MM.1S (cell line): ENCODE measurements around the gene PIK3R4.

Experiments used
- DNase-seq: peaks from one replicate; pipeline ENCODE4 v3.0.0-alpha.2; 2015
- H2AFZ ChIP-seq: fragments of 300-600 bp; sonication (generic); 2 replicates; pipeline ENCODE4 v1.6.0; 2016; ENCODE audit warnings: antibody characterized with exemption, low read length
- H3F3A ChIP-seq: fragments of 300-600 bp; sonication (generic); 2 replicates; pipeline ENCODE4 v1.6.1; 2016; ENCODE audit warnings: mild to moderate bottlenecking, antibody characterized with exemption, low read length, moderate library complexity, mixed read lengths; ENCODE audit not compliant: insufficient read depth
- H3K27ac ChIP-seq: fragments of 300-600 bp; sonication (generic); 2 replicates; pipeline ENCODE4 v1.5.1; 2016; ENCODE audit warnings: mild to moderate bottlenecking, low read length
- H3K27me3 ChIP-seq: fragments of 300-600 bp; sonication (generic); replicated peaks from 2 replicates; pipeline ENCODE4 v1.6.0; 2016; ENCODE audit warnings: low read length; ENCODE audit not compliant: insufficient read depth
- H3K36me3 ChIP-seq: fragments of 300-600 bp; sonication (generic); replicated peaks from 2 replicates; pipeline ENCODE4 v1.6.1; 2016; ENCODE audit warnings: mild to moderate bottlenecking, low read length, mixed read lengths; ENCODE audit not compliant: insufficient read depth
- H3K4me1 ChIP-seq: fragments of 300-600 bp; sonication (generic); 2 replicates; pipeline ENCODE4 v1.6.1; 2016; ENCODE audit warnings: low read length, mixed read lengths
- H3K4me2 ChIP-seq: fragments of 300-600 bp; sonication (generic); 2 replicates; pipeline ENCODE4 v1.6.0; 2016; ENCODE audit warnings: low read depth, low read length
- H3K4me3 ChIP-seq: fragments of 300-600 bp; sonication (generic); 2 replicates; pipeline ENCODE4 v1.5.1; 2016; ENCODE audit warnings: low read length, mixed read lengths
- H3K79me2 ChIP-seq: fragments of 300-600 bp; sonication (generic); 2 replicates; pipeline ENCODE4 v1.6.1; 2016; ENCODE audit warnings: mixed run types, low read length, mixed read lengths
- H3K9ac ChIP-seq: fragments of 300-600 bp; sonication (generic); 2 replicates; pipeline ENCODE4 v1.6.1; 2016; ENCODE audit warnings: low read length, mixed read lengths
- H3K9me2 ChIP-seq: fragments of 300-600 bp; sonication (generic); replicated peaks from 2 replicates; pipeline ENCODE4 v1.6.1; 2016; ENCODE audit warnings: mild to moderate bottlenecking, low read length, mixed read lengths; ENCODE audit not compliant: insufficient read depth
- H3K9me3 ChIP-seq: fragments of 300-600 bp; sonication (generic); replicated peaks from 2 replicates; pipeline ENCODE4 v1.6.1; 2016; ENCODE audit warnings: mild to moderate bottlenecking, low read length, mixed read lengths; ENCODE audit not compliant: insufficient read depth
- H4K20me1 ChIP-seq: fragments of 300-600 bp; sonication (generic); 2 replicates; pipeline ENCODE4 v1.6.1; 2016; ENCODE audit warnings: mild to moderate bottlenecking, low read length, moderate library complexity, mixed read lengths; ENCODE audit not compliant: insufficient read depth
- EZH2 ChIP-seq: fragments of 300-600 bp; sonication (generic); optimal IDR thresholded peaks from 2 replicates; pipeline ENCODE3; 2017; ENCODE audit warnings: low read depth, mild to moderate bottlenecking, antibody characterized with exemption, low read length, mixed read lengths
- EZH2phosphoT487 ChIP-seq: fragments of 300-600 bp; sonication (generic); IDR thresholded peaks from 2 replicates; pipeline ENCODE4 v1.6.1; 2018; ENCODE audit warnings: antibody characterized with exemption, low read length
- TF ChIP-seq, protein P1 (sequence below): fragments of 300-600 bp; sonication (generic); IDR thresholded peaks from 2 replicates; pipeline ENCODE4 v1.5.1; 2016; ENCODE audit warnings: antibody characterized with exemption, low read length, mixed read lengths

The PIK3R4 gene

DNA sequence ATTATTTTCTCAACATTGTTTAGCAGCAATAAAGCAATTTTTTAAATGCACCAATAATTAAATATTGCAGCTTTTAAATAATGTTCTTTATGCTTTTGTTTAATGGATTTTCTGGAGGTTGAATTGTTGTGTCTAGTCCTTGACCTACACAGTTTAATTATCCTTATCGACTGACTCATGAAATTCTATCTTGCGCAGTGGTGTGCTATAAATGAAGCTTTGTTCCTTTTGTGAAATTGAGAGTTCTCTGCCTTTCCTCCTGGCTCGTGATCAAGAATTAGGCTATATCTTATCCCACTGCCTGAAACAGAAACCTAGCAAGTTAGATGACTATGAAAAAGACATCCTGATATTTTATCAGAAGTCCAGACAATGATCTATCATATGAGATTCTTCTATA is 37.0 kb upstream of the PIK3R4 start:
- Histone ChIP-seq H3K9ac (no peak overlapping the region), H3K9me2 (no peaks in the 10 kb centered on the region), H4K20me1 (no peaks in the 10 kb centered on the region), H3K4me2 (no peak overlapping the region), H3K27ac (no peak overlapping the region), H3K9me3 (no peaks in the 10 kb centered on the region), H3K4me1 (no peaks in the 10 kb centered on the region), H3K27me3 (no peaks in the 10 kb centered on the region), H3K79me2 (no peaks in the 10 kb centered on the region), H2AFZ (no peak overlapping the region), H3K36me3 (no peaks in the 10 kb centered on the region), H3K4me3 (no peak overlapping the region), H3F3A (no peaks in the 10 kb centered on the region)
- DNase-seq: no peak
- TF ChIP-seq, protein P1, sequence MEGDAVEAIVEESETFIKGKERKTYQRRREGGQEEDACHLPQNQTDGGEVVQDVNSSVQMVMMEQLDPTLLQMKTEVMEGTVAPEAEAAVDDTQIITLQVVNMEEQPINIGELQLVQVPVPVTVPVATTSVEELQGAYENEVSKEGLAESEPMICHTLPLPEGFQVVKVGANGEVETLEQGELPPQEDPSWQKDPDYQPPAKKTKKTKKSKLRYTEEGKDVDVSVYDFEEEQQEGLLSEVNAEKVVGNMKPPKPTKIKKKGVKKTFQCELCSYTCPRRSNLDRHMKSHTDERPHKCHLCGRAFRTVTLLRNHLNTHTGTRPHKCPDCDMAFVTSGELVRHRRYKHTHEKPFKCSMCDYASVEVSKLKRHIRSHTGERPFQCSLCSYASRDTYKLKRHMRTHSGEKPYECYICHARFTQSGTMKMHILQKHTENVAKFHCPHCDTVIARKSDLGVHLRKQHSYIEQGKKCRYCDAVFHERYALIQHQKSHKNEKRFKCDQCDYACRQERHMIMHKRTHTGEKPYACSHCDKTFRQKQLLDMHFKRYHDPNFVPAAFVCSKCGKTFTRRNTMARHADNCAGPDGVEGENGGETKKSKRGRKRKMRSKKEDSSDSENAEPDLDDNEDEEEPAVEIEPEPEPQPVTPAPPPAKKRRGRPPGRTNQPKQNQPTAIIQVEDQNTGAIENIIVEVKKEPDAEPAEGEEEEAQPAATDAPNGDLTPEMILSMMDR: no peak
- no peak for TF ChIP-seq EZH2phosphoT487
- no peak for TF ChIP-seq EZH2

DNA sequence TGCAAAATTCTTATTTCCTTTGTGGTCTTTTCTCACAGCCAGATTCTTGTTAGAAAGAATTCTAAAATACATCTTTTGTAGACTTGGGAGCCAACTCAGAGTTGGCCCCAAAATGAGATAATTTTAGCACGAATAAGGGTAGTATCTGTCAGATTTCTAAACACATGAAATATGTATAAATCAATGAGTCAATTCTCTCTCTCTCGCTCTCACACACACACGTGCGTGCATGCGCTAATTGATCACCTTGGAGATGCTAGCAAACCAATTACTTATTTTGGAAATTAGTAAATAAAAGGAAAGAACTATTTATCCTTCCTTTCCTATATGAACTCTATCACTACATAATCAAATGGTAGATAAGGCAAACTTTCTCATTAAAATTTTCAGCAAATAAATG is 32.9 kb upstream of the PIK3R4 start:
- H3K9me3 ChIP-seq: no peaks in the 10 kb centered on the region
- H4K20me1 ChIP-seq: no peaks in the 10 kb centered on the region
- no peaks in the 10 kb centered on the region for H3K9me2 ChIP-seq
- TF ChIP-seq EZH2phosphoT487 (no peak), EZH2 (no peak)
- TF ChIP-seq, protein P1: no peak
- no peaks in the 10 kb centered on the region for H3F3A ChIP-seq
- H3K4me2 ChIP-seq: no peak overlapping the region
- H3K9ac ChIP-seq: no peak overlapping the region
- no peak for DNase-seq
- no peak overlapping the region for H3K27ac ChIP-seq
- no peaks in the 10 kb centered on the region for H3K27me3 ChIP-seq
- no peaks in the 10 kb centered on the region for H3K79me2 ChIP-seq
- no peaks in the 10 kb centered on the region for H3K4me1 ChIP-seq
- no peak overlapping the region for H2AFZ ChIP-seq
- H3K36me3 ChIP-seq: no peaks in the 10 kb centered on the region
- no peak overlapping the region for H3K4me3 ChIP-seq

GRCh38 chr3:130779031-130779430 is 32.4 kb upstream of the PIK3R4 start:
- no peak for DNase-seq
- H3K27me3 ChIP-seq: no peaks in the 10 kb centered on the region

More at GRCh38 chr3:130779031-130779430, 32.4 kb upstream of the PIK3R4 start:
- H3F3A ChIP-seq: no peaks in the 10 kb centered on the region
- H3K79me2 ChIP-seq: no peaks in the 10 kb centered on the region
- TF ChIP-seq, protein P1: no peak
- no peak for TF ChIP-seq EZH2phosphoT487
- TF ChIP-seq EZH2: no peak
- no peak overlapping the region for H3K27ac ChIP-seq
- no peaks in the 10 kb centered on the region for H3K9me3 ChIP-seq
- no peak overlapping the region for H3K9ac ChIP-seq
- H3K9me2 ChIP-seq: no peaks in the 10 kb centered on the region
- H2AFZ ChIP-seq: no peak overlapping the region
- H3K4me2 ChIP-seq: no peak overlapping the region
- no peaks in the 10 kb centered on the region for H3K4me1 ChIP-seq
- H3K4me3 ChIP-seq: no peak overlapping the region
- H3K36me3 ChIP-seq: no peaks in the 10 kb centered on the region
- H4K20me1 ChIP-seq: no peaks in the 10 kb centered on the region
